ENCODE results near the gene CLEC10A.
"Not testable (repeated sequence)": the region's sequence is repeated elsewhere in the genome, so short reads cannot be mapped to it uniquely, and the experiment has no call there.

- not testable (repeated sequence) for TF ChIP-seq POLR2A (IDR thresholded peaks at IDR 0.05; ENCODE audit: low read depth, low read length); TAF1 (IDR thresholded peaks at IDR 0.05; ENCODE audit: low read depth, low read length); POLR2AphosphoS5 (IDR thresholded peaks at IDR 0.05; ENCODE audit: low read depth, low read length); SPI1 (IDR thresholded peaks at IDR 0.05; ENCODE audit: low read depth, low read length); PAX5 (IDR thresholded peaks at IDR 0.05; ENCODE audit: insufficient read depth, low read length, severe bottlenecking)
Observed at GRCh38 chr17:7050583-7050982, 29.5 kb downstream of the CLEC10A start.

Data from GM12891 (cell line).